GM12878 (cell line): ENCODE data around the gene CCDC24. TPM values are rescaled to one million over a fixed set of nuclear protein-coding genes. Genes with fewer than 3 reads are reported as not detected.

Experiments used
- BACH1 ChIP-seq: fragments of 450-650 bp; IDR thresholded peaks from 2 replicates; pipeline ENCODE4 v1.6.1; 2017; ENCODE audit warnings: mild to moderate bottlenecking, borderline replicate concordance
- BHLHE40 ChIP-seq, 2 experiments: fragments of 450-650 bp in 1 of 2; IDR thresholded peaks; 2 replicates each; pipeline ENCODE4 v1.6.1; 2011 to 2017; ENCODE audit warnings: low read depth in 2 of 2, borderline replicate concordance in 1 of 2, improper control_type of control experiment in 1 of 2, low read length in 1 of 2, mild to moderate bottlenecking in 1 of 2
- CBX5 ChIP-seq: sonication (generic); IDR thresholded peaks from 2 replicates; pipeline ENCODE4 v1.6.1; 2016; ENCODE audit warnings: low read depth, moderate library complexity, mild to moderate bottlenecking, inconsistent platforms
- CHD1 ChIP-seq: IDR thresholded peaks from 2 replicates; pipeline ENCODE4 v1.6.1; 2012; ENCODE audit warnings: low read depth, low read length, improper control_type of control experiment
- CHD4 ChIP-seq: fragments of 200-600 bp; sonication (generic); IDR thresholded peaks from 2 replicates; pipeline ENCODE4 v1.6.1; 2016; ENCODE audit warnings: mild to moderate bottlenecking
- CTCF ChIP-seq, 3 experiments: IDR thresholded peaks in 2 of 3; conservative IDR thresholded peaks in 1 of 3; 2 replicates each; pipeline ENCODE4 v1.5.1; 2011; ENCODE audit warnings: low read depth in 3 of 3, low read length in 3 of 3, mild to moderate bottlenecking in 3 of 3, control low read depth in 2 of 3, moderate library complexity in 2 of 3, inconsistent platforms in 1 of 3, mixed read lengths in 1 of 3; ENCODE audit not compliant: control insufficient read depth in 2 of 3, insufficient read depth in 1 of 3; ENCODE audit errors: extremely low read depth in 1 of 3
- E2F8 ChIP-seq: fragments of 450-650 bp; IDR thresholded peaks from 2 replicates; pipeline ENCODE4 v1.6.1; 2018; ENCODE audit warnings: mild to moderate bottlenecking, low read depth, moderate library complexity; ENCODE audit not compliant: partially characterized antibody
- ESRRA ChIP-seq: IDR thresholded peaks from 2 replicates; pipeline ENCODE4 v1.6.1; 2012; ENCODE audit warnings: mild to moderate bottlenecking, low read length, improper control_type of control experiment
- GABPA ChIP-seq: IDR thresholded peaks from 2 replicates; pipeline ENCODE4 v1.6.1; 2014; ENCODE audit warnings: antibody characterized with exemption, low read depth, mild to moderate bottlenecking, inconsistent platforms
- GATAD2B ChIP-seq: fragments of 450-650 bp; conservative IDR thresholded peaks from 2 replicates; pipeline ENCODE4 v1.6.1; 2017; ENCODE audit warnings: low read depth, mild to moderate bottlenecking, moderate library complexity
- HDGF ChIP-seq: fragments of 450-650 bp; IDR thresholded peaks from 2 replicates; pipeline ENCODE4 v1.6.1; 2016; ENCODE audit warnings: antibody characterized with exemption
- JUND ChIP-seq: IDR thresholded peaks from 2 replicates; pipeline ENCODE4 v1.6.1; 2012; ENCODE audit warnings: low read depth, mild to moderate bottlenecking, low read length, improper control_type of control experiment, moderate library complexity
- MXI1 ChIP-seq: fragments of 150-350 bp; IDR thresholded peaks from 2 replicates; pipeline ENCODE4 v1.6.1; 2011; ENCODE audit warnings: low read depth, mild to moderate bottlenecking, inconsistent platforms, low read length, improper control_type of control experiment
- RELA ChIP-seq: fragments of 450-650 bp; IDR thresholded peaks from 2 replicates; pipeline ENCODE4 v1.8.0; 2014; ENCODE audit warnings: borderline replicate concordance; ENCODE audit not compliant: partially characterized antibody
- RFX5 ChIP-seq: IDR thresholded peaks from 2 replicates; pipeline ENCODE4 v1.6.1; 2011; ENCODE audit warnings: low read depth, low read length, improper control_type of control experiment
- SMARCA5 ChIP-seq: fragments of 450-650 bp; IDR thresholded peaks from 2 replicates; pipeline ENCODE4 v1.6.1; 2017; ENCODE audit warnings: mild to moderate bottlenecking
- TARDBP ChIP-seq: IDR thresholded peaks from 2 replicates; pipeline ENCODE4 v1.6.1; 2016; ENCODE audit warnings: borderline replicate concordance
- USF2 ChIP-seq: IDR thresholded peaks from 2 replicates; pipeline ENCODE4 v1.6.1; 2011; ENCODE audit warnings: low read depth, low read length, improper control_type of control experiment, borderline replicate concordance
- YY1 ChIP-seq: IDR thresholded peaks from 2 replicates; pipeline ENCODE4 v1.6.1; 2011; ENCODE audit warnings: low read depth, mild to moderate bottlenecking, low read length
- ZBED1 ChIP-seq: IDR thresholded peaks from 2 replicates; pipeline ENCODE4 v1.6.1; 2016; ENCODE audit warnings: borderline replicate concordance
- ZBTB11 ChIP-seq: fragments of 450-650 bp; formaldehyde crosslinking; IDR thresholded peaks from 2 replicates; pipeline ENCODE4 v1.5.0; 2022; ENCODE audit warnings: mild to moderate bottlenecking, missing genetic modification characterization
- ZNF217 ChIP-seq: fragments of 450-650 bp; IDR thresholded peaks from 2 replicates; pipeline ENCODE4 v1.6.1; 2017; ENCODE audit warnings: antibody characterized with exemption, mild to moderate bottlenecking
- polyA plus RNA-seq, 11 experiments: library from polyadenylated mRNA; depleted of rRNA in 4 of 11; unstranded in 6 of 11; stranded (reverse) in 5 of 11; fragments of >200 nt; fragmentation: Nextera tagmentation in 4 of 11; fragmentation: Illumina TruSeq in 1 of 11; extraction: Ambion mirVana in 4 of 11; extraction: Trizol in 1 of 11; gene quantifications; 1 replicate in 1 of 11; 2 replicates in 10 of 11; pipeline versions ENCODE4 v1.2.1 to v1.2.3, GENCODE V29; 2011 to 2016; ENCODE audit warnings: inconsistent platforms in 2 of 11, missing spikeins in 2 of 11, low read depth in 1 of 11
- total RNA-seq, 4 experiments: library from RNA; depleted of rRNA in 3 of 4; stranded (reverse); fragments of >200 nt in 3 of 4; fragmentation: Illumina TruSeq in 1 of 4; extraction: Trizol in 1 of 4; gene quantifications; 2 replicates each; pipeline versions ENCODE4 v1.2.1 to v1.2.3, GENCODE V29; 2013 to 2021

CCDC24 gene
- total and polyA plus RNA-seq, 10 of the 15 experiments (the other 5 are each of a cell fraction or from before 2014, with no cell fraction given) = 0.18 to 3.1 (median 1.6) TPM; not detected in 1

- TF ChIP-seq GATAD2B (peak; percentile 83), TARDBP (no peak), ZBTB11 (CRISPR knock-in tag) (peak; percentile 62), JUND (no peak), BHLHE40 (IDR thresholded peaks at IDR 0.05; ENCODE audit: borderline replicate concordance in 1 of 2, low read depth in 2 of 2, low read length in 1 of 2) (peak; percentile 57 to 93; a peak in 3 of 4 replicates), CHD4 (no peak), HDGF (peak; percentile 86; the same call in 1 of the 2 replicates), CBX5 (no peak), MXI1 (no peak; the same call in 1 of the 2 replicates), BACH1 (no peak), GABPA (no peak), USF2 (peak; percentile 98), ESRRA (no peak), ZNF217 (no peak), RFX5 (no peak; the same call in 1 of the 2 replicates), SMARCA5 (peak; percentile 67), RELA (peak; percentile 95), E2F8 (no peak), ZBED1 (no peak), YY1 (peak; percentile 83), CHD1 (no peak), CTCF (IDR thresholded peaks at IDR 0.05 in 2 of 3, conservative IDR thresholded peaks at IDR 0.05 in 1 of 3; ENCODE audit: control insufficient read depth in 2 of 3, extremely low read depth in 1 of 3, insufficient read depth in 1 of 3, low read depth in 3 of 3, low read length in 3 of 3) (peak in 2 of 3 experiments; percentile 1 to 6; a peak in 1 of 6 replicates)
Observed at GRCh38 chr1:43974443-43975248, 16.8 kb upstream of the CCDC24 start, which contains the start of gene ATP6V0B (continued).
